ENCODE data around the gene APEH.

Gene APEH

GRCh38 chr3:49721596-49721895 is 47.4 kb downstream of the APEH start:
- POLR2A ChIA-PET, result interaction anchor here (0.9 to 1.9 kb wide), 3 partner anchors 9 to 65 kb away, joined by 3 to 6 read pairs (median 3); partner anchors contain the start of gene IP6K1
- DNase-seq (ENCODE audit: extremely low spot score), result no peak
- TF ChIP-seq FOXA1 (IDR thresholded peaks at IDR 0.05) (no peak), HDGF (IDR thresholded peaks at IDR 0.05; ENCODE audit: borderline replicate concordance) (no peak), ARNT (IDR thresholded peaks at IDR 0.05) (no peak), CTBP1 (IDR thresholded peaks at IDR 0.05; ENCODE audit: borderline replicate concordance) (no peak), SP1 (IDR thresholded peaks at IDR 0.05) (no peak), SUZ12 (IDR thresholded peaks at IDR 0.05) (no peak), ELF4 (IDR thresholded peaks at IDR 0.05) (no peak), TARDBP (IDR thresholded peaks at IDR 0.05) (no peak)
- CTCF ChIA-PET, result no interaction called here

- ChIA-PET POLR2A (interaction anchor here (1.1 to 1.9 kb wide), 3 partner anchors 9 to 19 kb away, joined by 3 to 6 read pairs (median 4); no protein-coding TSS in a partner anchor), CTCF (no interaction called here)
- DNase-seq (ENCODE audit: extremely low spot score), result no peak
- TF ChIP-seq ARNT (IDR thresholded peaks at IDR 0.05) (no peak), LEF1 (IDR thresholded peaks at IDR 0.05; ENCODE audit: borderline replicate concordance) (no peak), ZNF384 (IDR thresholded peaks at IDR 0.05) (no peak), L3MBTL2 (conservative IDR thresholded peaks at IDR 0.05) (no peak), SUZ12 (IDR thresholded peaks at IDR 0.05) (no peak), FOXA1 (IDR thresholded peaks at IDR 0.05) (no peak), ELF4 (IDR thresholded peaks at IDR 0.05) (no peak), FOXM1 (IDR thresholded peaks at IDR 0.05; ENCODE audit: borderline replicate concordance) (no peak), SP1 (IDR thresholded peaks at IDR 0.05) (no peak)
Observed at GRCh38 chr3:49721896-49722781, 48.0 kb downstream of the APEH start.

DNA sequence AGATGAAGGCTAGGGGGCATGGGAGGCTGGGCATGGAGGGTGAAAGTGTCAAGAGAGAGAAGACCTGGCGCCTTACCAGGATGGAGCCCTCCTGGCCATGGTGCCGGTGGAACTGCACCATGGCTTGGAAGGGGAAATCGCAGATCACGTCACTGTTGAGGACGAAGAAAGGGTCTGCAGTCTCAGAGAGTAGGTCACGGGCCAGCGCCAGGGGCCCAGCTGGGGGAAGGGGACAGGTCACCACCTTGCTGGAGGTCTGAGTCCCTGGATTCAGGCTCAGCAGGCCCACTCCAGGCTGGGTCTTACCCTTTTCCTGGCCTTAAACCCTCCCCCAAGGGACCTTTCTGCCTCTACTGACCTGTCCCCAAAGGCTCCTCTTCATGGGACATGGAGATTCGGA is 48.7 kb downstream of the APEH start:
- CTCF ChIA-PET, result no interaction called here
- TF ChIP-seq HDGF (IDR thresholded peaks at IDR 0.05; ENCODE audit: borderline replicate concordance) (no peak), ELF4 (IDR thresholded peaks at IDR 0.05) (no peak), SUZ12 (IDR thresholded peaks at IDR 0.05) (no peak), ARNT (IDR thresholded peaks at IDR 0.05) (no peak), CTBP1 (IDR thresholded peaks at IDR 0.05; ENCODE audit: borderline replicate concordance) (no peak), ZNF384 (IDR thresholded peaks at IDR 0.05) (no peak), LEF1 (IDR thresholded peaks at IDR 0.05; ENCODE audit: borderline replicate concordance) (no peak), TARDBP (IDR thresholded peaks at IDR 0.05) (no peak), PKNOX1 (IDR thresholded peaks at IDR 0.05) (no peak), BHLHE40 (IDR thresholded peaks at IDR 0.05; ENCODE audit: borderline replicate concordance) (no peak)
- POLR2A ChIA-PET, result interaction anchor here (1.2 to 1.9 kb wide), 4 partner anchors 9 to 85 kb away, joined by 3 to 6 read pairs (median 4); no protein-coding TSS in a partner anchor
- DNase-seq (ENCODE audit: extremely low spot score), result no peak

GRCh38 chr3:49723296-49723627 is 49.1 kb downstream of the APEH start:
- no peak for DNase-seq (ENCODE audit: extremely low spot score)
- ChIA-PET POLR2A (interaction anchor here (0.7 to 1.7 kb wide), 4 partner anchors 9 to 84 kb away, joined by 3 to 4 read pairs (median 4); no protein-coding TSS in a partner anchor), CTCF (no interaction called here)
- TF ChIP-seq L3MBTL2 (conservative IDR thresholded peaks at IDR 0.05) (peak; percentile 66; the same call in 1 of the 2 replicates), ZNF384 (IDR thresholded peaks at IDR 0.05) (no peak)

DNA sequence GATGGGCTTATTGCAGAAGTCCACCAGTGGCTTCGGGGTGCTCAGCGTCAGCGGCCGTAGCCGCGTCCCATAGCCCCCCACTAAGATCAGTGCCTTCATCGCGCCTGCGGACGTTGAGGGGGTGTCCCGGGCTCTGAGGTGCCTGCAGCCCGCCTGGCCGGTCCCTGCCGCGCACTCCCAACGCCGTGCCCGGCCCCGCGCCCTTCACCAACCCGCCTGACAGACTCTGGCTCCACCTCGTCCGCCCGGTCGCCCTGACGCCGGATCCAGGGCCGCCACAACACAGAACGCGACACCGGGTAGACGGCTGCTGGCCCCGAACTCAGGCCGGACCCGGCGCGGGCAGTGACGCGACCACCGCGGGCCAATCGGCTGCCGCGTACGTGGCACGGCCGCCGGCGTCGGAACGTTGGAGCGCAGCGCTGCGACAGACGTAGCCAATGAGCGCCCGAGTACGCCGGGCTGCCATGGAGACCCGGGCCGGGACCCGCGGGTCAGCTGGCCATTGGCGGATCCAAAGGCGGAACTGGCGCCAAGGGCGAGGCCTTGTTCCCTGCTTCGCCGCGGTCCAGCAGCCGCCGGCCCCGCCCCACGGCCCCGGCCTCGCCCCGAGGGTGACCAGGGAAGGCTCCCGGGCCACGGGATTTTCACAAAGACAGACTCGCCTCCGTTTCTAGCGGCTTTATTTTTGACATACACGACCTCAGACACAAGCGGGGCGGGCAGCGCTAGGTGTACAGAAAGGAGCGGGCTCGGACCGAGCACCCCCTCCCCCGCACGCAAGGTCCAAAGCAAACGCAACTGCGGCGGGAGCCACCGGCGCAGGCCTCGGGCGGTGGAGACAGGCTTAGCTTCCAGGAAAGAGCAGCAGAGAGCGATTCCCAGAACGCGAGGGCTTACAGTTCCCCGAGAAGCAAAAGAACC is 49.7 kb downstream of the APEH start, which contains the start of gene GMPPB:
TSS of gene GMPPB (minus strand) at position 324 of the 924 bp plus-strand sequence. CDS start at position 99, 225 bp downstream.
- CTCF ChIA-PET, result interaction anchor here (1.0 kb wide), 1 partner anchor 23 kb away, joined by 5 read pairs; no protein-coding TSS in a partner anchor
- POLR2A ChIA-PET, result interaction anchor here (0.6 to 1.7 kb wide), 6 partner anchors 8 to 84 kb away, joined by 3 to 4 read pairs (median 4); partner anchors contain the start of gene IP6K1

GRCh38 chr3:49724586-49724985 is 50.4 kb downstream of the APEH start:
- no peak for DNase-seq (ENCODE audit: extremely low spot score)
- ChIA-PET CTCF (interaction anchor here (1.0 kb wide), 1 partner anchor 23 kb away, joined by 5 read pairs; no protein-coding TSS in a partner anchor), POLR2A (interaction anchor here (0.6 to 1.7 kb wide), 4 partner anchors 8 to 62 kb away, joined by 3 to 4 read pairs (median 4); partner anchors contain the start of gene IP6K1)
- TF ChIP-seq CTBP1 (IDR thresholded peaks at IDR 0.05; ENCODE audit: borderline replicate concordance), result no peak
- TF ChIP-seq PKNOX1 (IDR thresholded peaks at IDR 0.05), result no peak
- TF ChIP-seq HDGF (IDR thresholded peaks at IDR 0.05; ENCODE audit: borderline replicate concordance), result 0 out of 2 replicates have a peak, but pooled peaks have one; percentile 28
- TF ChIP-seq ZNF384 (IDR thresholded peaks at IDR 0.05), result no peak
- TF ChIP-seq SP1 (IDR thresholded peaks at IDR 0.05), result no peak
- no peak for TF ChIP-seq L3MBTL2 (conservative IDR thresholded peaks at IDR 0.05)
- no peak for TF ChIP-seq ARNT (IDR thresholded peaks at IDR 0.05)
- TF ChIP-seq FOXK2 (IDR thresholded peaks at IDR 0.05), result no peak
- TF ChIP-seq FOXA1 (IDR thresholded peaks at IDR 0.05), result no peak

More for the DNA sequence above, 49.7 kb downstream of the APEH start, which contains the start of gene GMPPB:
- DNase-seq (ENCODE audit: extremely low spot score), result peak; percentile 96
- peak; percentile 60 for TF ChIP-seq L3MBTL2 (conservative IDR thresholded peaks at IDR 0.05)
- TF ChIP-seq FOXK2 (IDR thresholded peaks at IDR 0.05), result no peak
- TF ChIP-seq TARDBP (IDR thresholded peaks at IDR 0.05), result no peak
- 0 out of 2 replicates have a peak, but pooled peaks have one; percentile 39 for TF ChIP-seq ELF4 (IDR thresholded peaks at IDR 0.05)
